HL-60 (cell line): Measurements from ENCODE around the gene EPB42.

Source experiments
- CTCF ChIP-seq: IDR thresholded peaks from one replicate; pipeline ENCODE4 v1.5.1; 2011; ENCODE audit warnings: low read length, control low read depth, inconsistent platforms; ENCODE audit not compliant: insufficient read depth
- GABPA ChIP-seq: IDR thresholded peaks from 2 replicates; pipeline ENCODE4 v1.6.1; 2012; ENCODE audit warnings: low read depth
- POLR2AphosphoS5 ChIP-seq: IDR thresholded peaks from 2 replicates; pipeline ENCODE4 v1.6.1; 2012; ENCODE audit warnings: low read depth
- REST ChIP-seq: IDR thresholded peaks from 2 replicates; pipeline ENCODE4 v1.6.1; 2012; ENCODE audit warnings: low read depth; ENCODE audit not compliant: insufficient replicate concordance
- SPI1 ChIP-seq: IDR thresholded peaks from 2 replicates; pipeline ENCODE4 v1.6.1; 2012; ENCODE audit warnings: low read depth, mild to moderate bottlenecking, borderline replicate concordance

- TF ChIP-seq CTCF (no peak), GABPA (no peak), POLR2AphosphoS5 (no peak), REST (no peak), SPI1 (no peak)
These were observed 49.4 kb upstream of the EPB42 start for GRCh38 chr15:43270113-43270665.
